CD4-positive, alpha-beta T cell (primary cell): ENCODE results near the gene ABCC3. TPM values are rescaled to one million over a fixed set of nuclear protein-coding genes. Genes with fewer than 3 reads are reported as not detected.

Experiments
- ATAC-seq: fragments of 200-7000 bp; cut with Tn5 transposase; one replicate; pipeline ENCODE4 v1.10.0; 2022; ENCODE audit warnings: mild to moderate bottlenecking; ENCODE audit not compliant: poor library complexity
- CTCF ChIA-PET: fragments of 350-600 bp; sonication (Branson Sonifier 250); formaldehyde crosslinking; loops from one replicate; lab custom pipeline; 2021; ENCODE audit warnings: antibody characterized with exemption, inconsistent platforms; lab: Charles Lee
- POLR2A ChIA-PET: fragments of 350-600 bp; sonication (Branson Sonifier 250); formaldehyde crosslinking; loops from one replicate; lab custom pipeline; 2021; ENCODE audit warnings: antibody characterized with exemption, inconsistent platforms; lab: Charles Lee
- DNase-seq, 14 experiments: peaks; one replicate each; pipeline ENCODE4 v3.0.0-alpha.2; 2013 to 2020; ENCODE audit warnings: mixed read lengths in 2 of 14
- H3K27ac ChIP-seq, 2 donors: one replicate each; pipeline versions ENCODE4 v1.5.1 to v1.7.0; 2013; ENCODE audit warnings: low read length in 2 of 2, low read depth in 1 of 2, mild to moderate bottlenecking in 1 of 2
- H3K27me3 ChIP-seq, 2 experiments: 1 replicate in 1 of 2; 2 replicates in 1 of 2; pipeline versions ENCODE4 v1.6.1 to v1.7.0; 2013; ENCODE audit warnings: low read length in 2 of 2, control low read depth in 1 of 2, mild to moderate bottlenecking in 1 of 2, moderate library complexity in 1 of 2; ENCODE audit not compliant: insufficient read depth in 2 of 2, control insufficient read depth in 1 of 2
- H3K36me3 ChIP-seq: one replicate; pipeline ENCODE4 v1.6.1; 2013; ENCODE audit warnings: low read length, control low read depth; ENCODE audit not compliant: insufficient read depth
- H3K4me1 ChIP-seq: one replicate; pipeline ENCODE4 v1.6.1; 2013; ENCODE audit warnings: low read length, control low read depth; ENCODE audit not compliant: insufficient read depth
- H3K4me3 ChIP-seq: one replicate; pipeline ENCODE4 v1.5.1; 2013; ENCODE audit warnings: mild to moderate bottlenecking, low read length, moderate library complexity
- H3K9me3 ChIP-seq, 2 experiments: 1 replicate in 1 of 2; 2 replicates in 1 of 2; pipeline versions ENCODE4 v1.6.1 to v1.7.0; 2013; ENCODE audit warnings: low read length in 2 of 2, mild to moderate bottlenecking in 2 of 2, control low read depth in 1 of 2, moderate library complexity in 1 of 2; ENCODE audit not compliant: control insufficient read depth in 1 of 2, insufficient read depth in 1 of 2
- H3K27ac Mint-ChIP-seq: one replicate; pipeline ENCODE4 v1.8.0; 2020; ENCODE audit warnings: mixed read lengths
- H3K27me3 Mint-ChIP-seq: one replicate; pipeline ENCODE4 v1.8.0; 2021; ENCODE audit warnings: mixed read lengths
- H3K36me3 Mint-ChIP-seq: one replicate; pipeline ENCODE4 v1.8.0; 2021; ENCODE audit warnings: low read depth, mixed read lengths
- H3K4me1 Mint-ChIP-seq: one replicate; pipeline ENCODE4 v1.8.0; 2021; ENCODE audit warnings: low read depth, mixed read lengths
- H3K4me3 Mint-ChIP-seq: one replicate; pipeline ENCODE4 v1.8.0; 2020; ENCODE audit warnings: mild to moderate bottlenecking, mixed read lengths
- H3K9me3 Mint-ChIP-seq: one replicate; pipeline ENCODE4 v1.8.0; 2020; ENCODE audit warnings: mixed read lengths
- intact Hi-C, 2 experiments: fragments of 100-400 bp; cut with DNase I in 1 of 2; cut with micrococcal nuclease in 1 of 2; formaldehyde crosslinking; loops; one replicate each; pipeline versions ENCODE4 v1.15.1 to v1.9.0; 2023 to 2025; cut with DNase I, micrococcal nuclease
- total RNA-seq, 174 experiments: library from RNA in 2 of 174; stranded (reverse) in 2 of 174; gene quantifications; one replicate each; pipeline ENCODE4 v1.2.3 and lab custom pipeline; 2021 to 2026
- TF ChIP-seq, protein P1 (sequence below): fragments of 200-600 bp; IDR thresholded peaks from one replicate; pipeline ENCODE4 v1.8.0; 2022; ENCODE audit warnings: antibody characterized with exemption, mild to moderate bottlenecking

The ABCC3 gene
- total RNA-seq, 2 experiments from 2014 or later, result 0.19 TPM; not detected in 1

DNA sequence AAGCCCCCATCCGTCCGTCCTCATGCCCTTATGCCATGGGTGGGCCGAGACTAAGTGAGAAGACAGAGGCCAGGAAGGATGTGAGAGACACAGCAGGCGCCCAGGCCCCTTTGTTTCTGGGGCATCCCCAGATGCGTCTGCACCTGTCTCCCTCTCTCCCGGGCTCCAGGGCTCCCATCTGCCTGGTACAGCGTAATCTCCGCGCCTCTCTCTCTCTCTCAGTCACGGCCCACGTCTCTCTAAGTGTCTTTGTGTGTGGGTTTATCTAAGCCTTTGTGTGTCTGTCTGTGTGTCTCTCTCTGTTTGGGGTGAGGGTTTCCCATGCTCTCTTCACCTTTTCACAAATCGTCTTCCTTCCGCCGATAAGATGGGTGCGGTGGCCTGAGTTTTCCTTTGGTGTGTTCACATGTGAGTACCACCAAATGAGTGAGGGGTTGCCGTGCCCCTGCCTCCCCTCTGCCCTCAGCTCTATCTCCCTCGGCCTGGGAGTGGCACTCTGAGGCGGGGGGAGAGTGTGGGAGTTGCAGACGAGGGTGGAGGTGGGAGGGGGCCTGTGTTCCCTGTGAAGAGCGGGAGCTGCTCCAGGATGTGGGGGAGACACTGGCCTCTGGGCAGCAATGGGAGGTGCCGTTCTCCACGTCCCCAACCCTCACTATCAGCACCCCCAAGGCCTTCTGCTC, 25.8 kb upstream of the ABCC3 start:
- peaks cover 23% of the 10 kb centered on the region for H3K27me3 Mint-ChIP-seq
- no peak overlapping the region for H3K4me3 Mint-ChIP-seq
- CTCF ChIA-PET, result no interaction called here
- Histone ChIP-seq H3K4me1 (no peaks in the 10 kb centered on the region), H3K27ac (no peak overlapping the region), H3K27me3 (peaks cover 5 to 7% of the 10 kb centered on the region in 2 experiments), H3K9me3 (peaks cover 0 to 3% of the 10 kb centered on the region in 2 experiments), H3K4me3 (no peak overlapping the region), H3K36me3 (no peaks in the 10 kb centered on the region)
- no peak overlapping the region for H3K27ac Mint-ChIP-seq
- ATAC-seq, result no peak
- intact Hi-C loops, result no loop called here
- H3K4me1 Mint-ChIP-seq, result no peaks in the 10 kb centered on the region
- no peaks in the 10 kb centered on the region for H3K9me3 Mint-ChIP-seq
- POLR2A ChIA-PET, result no interaction called here
- no peak for DNase-seq
- TF ChIP-seq, protein P1, sequence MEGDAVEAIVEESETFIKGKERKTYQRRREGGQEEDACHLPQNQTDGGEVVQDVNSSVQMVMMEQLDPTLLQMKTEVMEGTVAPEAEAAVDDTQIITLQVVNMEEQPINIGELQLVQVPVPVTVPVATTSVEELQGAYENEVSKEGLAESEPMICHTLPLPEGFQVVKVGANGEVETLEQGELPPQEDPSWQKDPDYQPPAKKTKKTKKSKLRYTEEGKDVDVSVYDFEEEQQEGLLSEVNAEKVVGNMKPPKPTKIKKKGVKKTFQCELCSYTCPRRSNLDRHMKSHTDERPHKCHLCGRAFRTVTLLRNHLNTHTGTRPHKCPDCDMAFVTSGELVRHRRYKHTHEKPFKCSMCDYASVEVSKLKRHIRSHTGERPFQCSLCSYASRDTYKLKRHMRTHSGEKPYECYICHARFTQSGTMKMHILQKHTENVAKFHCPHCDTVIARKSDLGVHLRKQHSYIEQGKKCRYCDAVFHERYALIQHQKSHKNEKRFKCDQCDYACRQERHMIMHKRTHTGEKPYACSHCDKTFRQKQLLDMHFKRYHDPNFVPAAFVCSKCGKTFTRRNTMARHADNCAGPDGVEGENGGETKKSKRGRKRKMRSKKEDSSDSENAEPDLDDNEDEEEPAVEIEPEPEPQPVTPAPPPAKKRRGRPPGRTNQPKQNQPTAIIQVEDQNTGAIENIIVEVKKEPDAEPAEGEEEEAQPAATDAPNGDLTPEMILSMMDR, result no peak
- H3K36me3 Mint-ChIP-seq, result no peaks in the 10 kb centered on the region

DNA sequence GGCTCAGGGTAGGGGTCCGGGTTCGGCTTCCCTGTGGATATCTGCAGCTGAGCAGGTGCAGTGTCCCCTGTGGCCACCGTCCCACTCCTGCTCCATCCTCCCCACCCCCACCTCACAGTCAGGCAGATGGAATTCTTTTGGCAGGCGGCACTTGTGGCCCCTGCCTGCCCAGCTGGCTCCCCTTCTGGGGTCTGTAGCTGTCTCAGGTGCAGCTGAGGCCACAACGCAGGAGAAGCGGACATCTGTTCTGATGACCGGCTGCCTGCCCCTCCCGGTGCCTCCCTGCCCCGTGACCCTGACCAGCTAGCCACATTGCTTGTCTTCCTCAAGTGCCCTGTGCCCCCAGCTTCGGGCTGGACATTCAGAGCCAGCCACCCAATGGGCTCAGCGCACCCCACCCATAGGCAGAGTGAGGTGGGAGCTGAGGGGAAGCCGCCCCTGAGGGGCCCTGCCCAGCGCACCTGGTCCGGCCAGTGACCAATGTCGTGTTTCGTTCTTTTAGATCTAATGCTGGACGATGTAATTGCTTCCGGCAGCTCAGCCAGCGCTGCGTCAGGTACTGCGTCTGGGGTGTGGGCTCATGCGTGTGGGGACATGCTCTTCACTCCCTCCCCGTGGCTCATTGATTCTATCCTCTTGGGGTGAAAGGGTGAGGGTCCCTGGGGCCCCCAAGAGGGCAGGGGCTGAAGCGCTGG, 25.2 kb upstream of the ABCC3 start:
- Mint-ChIP-seq H3K27me3 (peaks cover 23% of the 10 kb centered on the region), H3K9me3 (no peaks in the 10 kb centered on the region), H3K27ac (no peak overlapping the region), H3K4me1 (no peaks in the 10 kb centered on the region), H3K4me3 (no peak overlapping the region), H3K36me3 (no peaks in the 10 kb centered on the region)
- ChIA-PET POLR2A (no interaction called here), CTCF (no interaction called here)
- intact Hi-C loops, result loop anchor here in 1 of 2 experiments (2.0 kb wide), 1 partner anchor 39 kb away; no protein-coding TSS in a partner anchor
- no peak overlapping the region for H3K27ac ChIP-seq
- no peak overlapping the region for H3K4me3 ChIP-seq
- no peaks in the 10 kb centered on the region for H3K36me3 ChIP-seq
- peaks cover 5 to 7% of the 10 kb centered on the region in 2 experiments for H3K27me3 ChIP-seq
- H3K4me1 ChIP-seq, result no peaks in the 10 kb centered on the region
- ATAC-seq (no peak), DNase-seq (no peak)
- H3K9me3 ChIP-seq, result peaks cover 0 to 3% of the 10 kb centered on the region in 2 experiments
- TF ChIP-seq, protein P1, result no peak

DNA sequence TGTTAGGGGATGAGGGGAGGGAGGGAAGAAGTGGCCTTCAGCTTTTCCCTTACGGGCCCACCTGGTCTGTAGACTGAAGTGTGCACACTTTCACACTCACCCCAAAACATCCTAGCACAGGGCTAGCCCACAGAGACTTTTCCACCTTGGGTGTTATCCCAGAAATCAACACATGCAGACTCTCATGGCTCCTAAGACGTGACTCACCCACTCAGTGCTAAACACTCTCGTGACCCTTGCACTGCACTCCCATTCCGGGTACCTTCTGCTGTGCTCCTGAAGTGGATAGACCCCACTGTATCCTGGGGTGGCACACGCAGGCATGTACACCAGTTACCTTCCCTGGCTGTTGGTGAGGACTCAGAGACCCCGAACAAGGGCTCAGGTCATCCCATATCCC, 23.0 kb upstream of the ABCC3 start:
- Histone ChIP-seq H3K27ac (no peak overlapping the region), H3K4me3 (no peak overlapping the region), H3K9me3 (peaks cover 0 to 3% of the 10 kb centered on the region in 2 experiments), H3K27me3 (peaks cover 0 to 2% of the 10 kb centered on the region in 2 experiments), H3K36me3 (no peaks in the 10 kb centered on the region), H3K4me1 (no peaks in the 10 kb centered on the region)
- peaks cover 6% of the 10 kb centered on the region for H3K27me3 Mint-ChIP-seq
- ChIA-PET POLR2A (no interaction called here), CTCF (no interaction called here)
- no peak overlapping the region for H3K27ac Mint-ChIP-seq
- no peaks in the 10 kb centered on the region for H3K9me3 Mint-ChIP-seq
- TF ChIP-seq, protein P1, result no peak
- intact Hi-C loops, result loop anchor here in 1 of 2 experiments (2.0 kb wide), 1 partner anchor 37 kb away; no protein-coding TSS in a partner anchor
- no peaks in the 10 kb centered on the region for H3K36me3 Mint-ChIP-seq
- DNase-seq (no peak), ATAC-seq (no peak)
- no peak overlapping the region for H3K4me3 Mint-ChIP-seq
- no peaks in the 10 kb centered on the region for H3K4me1 Mint-ChIP-seq
